GM12878 (cell line): ENCODE data around the gene ST7. TPM values are rescaled to one million over a fixed set of nuclear protein-coding genes. Genes with fewer than 3 reads are reported as not detected.
A peak's percentile ranks its signal among the peaks of the same experiment; 100 is the strongest.

Experiments used
- ATAC-seq: fragments of 200-7000 bp; cut with Tn5 transposase; 3 replicates; pipeline ENCODE4 v1.9.1; 2020; ENCODE audit warnings: mild to moderate bottlenecking, moderate library complexity
- BruUV-seq: library from RNA; stranded (reverse); fragments of 400-500 nt; replicated peaks from 2 replicates; lab custom pipeline; 2021; lab: Mats Ljungman, UMichigan
- CTCF ChIA-PET: fragments of 300-600 bp; sonication (Branson Sonifier 250); formaldehyde crosslinking; extraction: SDS; loops from one replicate; lab custom pipeline; 2021; ENCODE audit warnings: inconsistent platforms; lab: Yijun Ruan, JAX
- POLR2A ChIA-PET: fragments of 350-600 bp; formaldehyde crosslinking; extraction: SDS; loops from one replicate; lab custom pipeline; 2021; ENCODE audit warnings: inconsistent platforms; lab: Charles Lee
- RAD21 ChIA-PET: fragments of 300-600 bp; sonication (Branson Sonifier 250); formaldehyde crosslinking; loops from one replicate; lab custom pipeline; 2023; ENCODE audit warnings: antibody characterized with exemption; ENCODE audit not compliant: unreplicated experiment; lab: Charles Lee
- SMC1A ChIA-PET: fragments of 300-600 bp; sonication (Branson Sonifier 250); formaldehyde crosslinking; loops from one replicate; lab custom pipeline; 2023; ENCODE audit not compliant: unreplicated experiment, uncharacterized antibody; lab: Charles Lee
- DNase-seq: peaks from one replicate; pipeline ENCODE4 v3.0.0-alpha.2; 2011; ENCODE audit warnings: low read depth, low spot score
- FAIRE-seq: peaks from 3 replicates; lab custom pipeline; 2011; peaks lifted over from hg19 to GRCh38; lab: Jason Lieb, UNC
- H2AFZ ChIP-seq: 2 replicates; pipeline ENCODE4 v1.6.0; 2011; ENCODE audit warnings: low read depth, low read length, control low read depth; ENCODE audit not compliant: control insufficient read depth
- H3K27ac ChIP-seq: 2 replicates; pipeline ENCODE4 v1.5.1; 2011; ENCODE audit warnings: control low read depth; ENCODE audit not compliant: control insufficient read depth, insufficient read depth
- H3K27me3 ChIP-seq, 2 experiments: replicated peaks in 1 of 2; 2 replicates each; pipeline versions ENCODE4 v1.6.0 to v1.6.1; 2011; ENCODE audit warnings: low read length in 1 of 2; ENCODE audit not compliant: control insufficient read depth in 2 of 2, insufficient read depth in 2 of 2
- H3K36me3 ChIP-seq, 2 experiments: 2 replicates each; pipeline ENCODE4 v1.5.1; 2011; ENCODE audit warnings: low read length in 1 of 2; ENCODE audit not compliant: control insufficient read depth in 2 of 2, insufficient read depth in 2 of 2
- H3K4me1 ChIP-seq: 2 replicates; pipeline ENCODE4 v1.6.1; 2011; ENCODE audit warnings: mild to moderate bottlenecking, low read length, moderate library complexity, mixed read lengths; ENCODE audit not compliant: control insufficient read depth, insufficient read depth
- H3K4me2 ChIP-seq: 2 replicates; pipeline ENCODE4 v1.6.0; 2011; ENCODE audit warnings: control low read depth; ENCODE audit not compliant: control insufficient read depth, insufficient read depth
- H3K4me3 ChIP-seq: fragments of 200-600 bp; sonication (generic); 2 replicates; pipeline ENCODE4 v1.5.1; 2016
- H3K79me2 ChIP-seq: 2 replicates; pipeline ENCODE4 v1.6.0; 2011; ENCODE audit warnings: low read length; ENCODE audit not compliant: control insufficient read depth, insufficient read depth
- H3K9ac ChIP-seq: 2 replicates; pipeline ENCODE4 v1.8.0; 2011; ENCODE audit warnings: low read length, control low read depth, mixed read lengths; ENCODE audit not compliant: control insufficient read depth, insufficient read depth
- H3K9me3 ChIP-seq: replicated peaks from 3 replicates; pipeline ENCODE4 v1.5.1; 2011; ENCODE audit warnings: mild to moderate bottlenecking, low read length; ENCODE audit not compliant: control insufficient read depth, insufficient read depth
- H4K20me1 ChIP-seq: 2 replicates; pipeline ENCODE4 v1.6.0; 2011; ENCODE audit not compliant: control insufficient read depth, insufficient read depth
- ATF2 ChIP-seq: IDR thresholded peaks from 2 replicates; pipeline ENCODE4 v1.6.1; 2012; ENCODE audit warnings: low read length, inconsistent platforms
- ATF7 ChIP-seq: fragments of 450-650 bp; IDR thresholded peaks from 2 replicates; pipeline ENCODE4 v1.6.1; 2016; ENCODE audit warnings: low read depth, mild to moderate bottlenecking
- BMI1 ChIP-seq: fragments of 450-650 bp; IDR thresholded peaks from 2 replicates; pipeline ENCODE4 v1.6.1; 2016; ENCODE audit warnings: mild to moderate bottlenecking, moderate library complexity, borderline replicate concordance
- JUNB ChIP-seq: IDR thresholded peaks from 2 replicates; pipeline ENCODE4 v1.6.1; 2016; ENCODE audit warnings: antibody characterized with exemption, mild to moderate bottlenecking
- KAT2A ChIP-seq: conservative IDR thresholded peaks from 2 replicates; pipeline ENCODE4 v1.6.1; 2011; ENCODE audit warnings: low read depth, low read length; ENCODE audit not compliant: control insufficient read depth
- KLF5 ChIP-seq: fragments of 450-650 bp; IDR thresholded peaks from 2 replicates; pipeline ENCODE4 v1.6.1; 2014; ENCODE audit warnings: mild to moderate bottlenecking; ENCODE audit not compliant: partially characterized antibody
- MEF2A ChIP-seq: IDR thresholded peaks from 2 replicates; pipeline ENCODE4 v1.6.1; 2011; ENCODE audit warnings: low read depth, mild to moderate bottlenecking, low read length, moderate library complexity; ENCODE audit not compliant: insufficient read depth
- WGBS: methylation state at CpG from one replicate; pipeline ENCODE4 v1.1.6; 2016; ENCODE audit warnings: low lambda C conversion rate; ENCODE audit not compliant: insufficient replicate concordance, insufficient coverage; ENCODE audit errors: missing lambda C conversion rate; 5-methylcytosine and 5-hydroxymethylcytosine counted together
- in situ Hi-C: fragments of 300-500 bp; cut with MboI; formaldehyde crosslinking; loops from 9 replicates; pipeline ENCODE4 v1.14.3; 2018; ENCODE audit warnings: mixed read lengths
- intact Hi-C: fragments of 100-400 bp; cut with micrococcal nuclease; formaldehyde crosslinking; loops from one replicate; pipeline ENCODE4 v1.14.2; 2022; ENCODE audit not compliant: unreplicated experiment
- polyA plus RNA-seq, 11 experiments: library from polyadenylated mRNA; depleted of rRNA in 4 of 11; unstranded in 6 of 11; stranded (reverse) in 5 of 11; fragments of >200 nt; fragmentation: Nextera tagmentation in 4 of 11; fragmentation: Illumina TruSeq in 1 of 11; extraction: Ambion mirVana in 4 of 11; extraction: Trizol in 1 of 11; gene quantifications; 1 replicate in 1 of 11; 2 replicates in 10 of 11; pipeline versions ENCODE4 v1.2.1 to v1.2.3, GENCODE V29; 2011 to 2016; ENCODE audit warnings: inconsistent platforms in 2 of 11, missing spikeins in 2 of 11, low read depth in 1 of 11
- total RNA-seq, 4 experiments: library from RNA; depleted of rRNA in 3 of 4; stranded (reverse); fragments of >200 nt in 3 of 4; fragmentation: Illumina TruSeq in 1 of 4; extraction: Trizol in 1 of 4; gene quantifications; 2 replicates each; pipeline versions ENCODE4 v1.2.1 to v1.2.3, GENCODE V29; 2013 to 2021

The ST7 gene
- total and polyA plus RNA-seq, 10 of the 15 experiments (the other 5 are each of a cell fraction or from before 2014, with no cell fraction given): 27.7 to 76.4 (median 53.6) TPM

GRCh38 chr7:117264716-117265115 is 311.4 kb downstream of the ST7 start (continued):
- TF ChIP-seq ATF2 (no peak), KLF5 (no peak), KAT2A (no peak)

GRCh38 chr7:117269417-117269816 is 316.1 kb downstream of the ST7 start:
- TF ChIP-seq MEF2A: no peak
- peak; percentile 44 for TF ChIP-seq JUNB
- TF ChIP-seq ATF7: no peak
- no peak for TF ChIP-seq BMI1
- TF ChIP-seq, all 136 proteins: peak for 1
- ChIA-PET RAD21 (no interaction called here), POLR2A (no interaction called here), CTCF (no interaction called here), SMC1A (no interaction called here)
- in situ Hi-C loops (no loop called here), intact Hi-C loops (no loop called here)
- H4K20me1 ChIP-seq: no peaks in the 10 kb centered on the region
- no peak for FAIRE-seq
- no peak overlapping the region for H3K9ac ChIP-seq
- H3K4me3 ChIP-seq: no peak overlapping the region
- H2AFZ ChIP-seq: no peak overlapping the region
- no peaks in the 10 kb centered on the region for H3K79me2 ChIP-seq
- H3K4me1 ChIP-seq: no peaks in the 10 kb centered on the region
- ATAC-seq: peak; percentile 28; the same call in 1 of the 3 replicates
- no peak overlapping the region for H3K27ac ChIP-seq
- H3K27me3 ChIP-seq: no peaks in the 10 kb centered on the region
- no peak for DNase-seq
- WGBS: 39% methylated on average over 5 of the region's 5 CpGs
- H3K4me2 ChIP-seq: no peak overlapping the region
- no peaks in the 10 kb centered on the region for H3K36me3 ChIP-seq
- H3K9me3 ChIP-seq: no peaks in the 10 kb centered on the region; the same call in 2 of the 3 replicates
- no TSS peak for BruUV-seq
